Diencephalon (tissue), 1 donor: ENCODE results near the gene FRS3. TPM values are rescaled to one million over a fixed set of nuclear protein-coding genes. Genes with fewer than 3 reads are reported as not detected.

Source experiments
- small RNA-seq: library from RNA; depleted of rRNA; stranded (forward); fragments of <200 nt; gene quantifications from one replicate; pipeline ENCODE3, GENCODE V24; 2014
- total RNA-seq: library from RNA; depleted of rRNA; stranded (reverse); fragments of >200 nt; gene quantifications from one replicate; pipeline ENCODE4 v1.2.3, GENCODE V29; 2014

Gene FRS3, protein sequence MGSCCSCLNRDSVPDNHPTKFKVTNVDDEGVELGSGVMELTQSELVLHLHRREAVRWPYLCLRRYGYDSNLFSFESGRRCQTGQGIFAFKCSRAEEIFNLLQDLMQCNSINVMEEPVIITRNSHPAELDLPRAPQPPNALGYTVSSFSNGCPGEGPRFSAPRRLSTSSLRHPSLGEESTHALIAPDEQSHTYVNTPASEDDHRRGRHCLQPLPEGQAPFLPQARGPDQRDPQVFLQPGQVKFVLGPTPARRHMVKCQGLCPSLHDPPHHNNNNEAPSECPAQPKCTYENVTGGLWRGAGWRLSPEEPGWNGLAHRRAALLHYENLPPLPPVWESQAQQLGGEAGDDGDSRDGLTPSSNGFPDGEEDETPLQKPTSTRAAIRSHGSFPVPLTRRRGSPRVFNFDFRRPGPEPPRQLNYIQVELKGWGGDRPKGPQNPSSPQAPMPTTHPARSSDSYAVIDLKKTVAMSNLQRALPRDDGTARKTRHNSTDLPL
- total RNA-seq = 11.3 TPM

GRCh38 chr6:41779788-41780550 lies at the start of gene FRS3:
TSS of gene FRS3 (minus strand) at chr6:41779900. CDS start at chr6:41776987, 2,913 bp downstream.

DNA sequence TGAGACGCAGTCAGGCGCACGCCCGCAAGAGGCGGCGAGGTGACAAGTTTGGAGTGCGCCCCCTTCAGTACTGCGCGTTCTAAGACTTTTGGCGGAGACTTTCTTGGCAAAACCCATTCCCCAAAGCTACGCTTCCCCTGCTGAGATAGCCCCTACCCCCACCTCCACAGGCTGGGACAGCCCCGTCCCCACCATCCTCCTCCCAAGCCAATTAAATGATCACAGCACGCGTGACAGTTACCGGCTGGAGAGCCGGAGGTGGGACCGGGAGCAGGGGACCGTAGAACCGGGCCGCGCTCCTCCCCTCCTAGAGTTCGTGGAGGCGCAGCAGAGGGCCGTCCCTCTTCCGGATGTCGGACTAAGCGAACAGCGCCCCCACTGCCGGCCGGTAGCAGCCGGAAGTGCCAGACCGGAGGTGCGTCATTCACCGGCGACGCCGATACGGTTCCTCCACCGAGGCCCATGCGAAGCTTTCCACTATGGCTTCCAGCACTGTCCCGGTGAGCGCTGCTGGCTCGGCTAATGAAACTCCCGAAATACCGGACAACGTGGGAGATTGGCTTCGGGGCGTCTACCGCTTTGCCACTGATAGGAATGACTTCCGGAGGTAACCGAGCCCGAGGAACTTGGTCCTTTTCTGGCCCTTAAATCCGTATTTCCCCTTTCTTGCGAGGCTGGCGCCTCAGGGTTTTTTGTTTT lies 7.7 kb upstream of the FRS3 start, which contains the start of gene TOMM6:
Gene TOMM6, plus strand, starts transcription at position 476 of the 699 bp plus-strand sequence. Its CDS starts 4 bp downstream, at position 480.

GRCh38 chr6:41780551-41781365 lies 1.1 kb upstream of the FRS3 start, which contains the start of gene PRICKLE4:
TSS of gene PRICKLE4 (plus strand) at chr6:41780782. CDS start at chr6:41783474, 2,692 bp downstream.

DNA sequence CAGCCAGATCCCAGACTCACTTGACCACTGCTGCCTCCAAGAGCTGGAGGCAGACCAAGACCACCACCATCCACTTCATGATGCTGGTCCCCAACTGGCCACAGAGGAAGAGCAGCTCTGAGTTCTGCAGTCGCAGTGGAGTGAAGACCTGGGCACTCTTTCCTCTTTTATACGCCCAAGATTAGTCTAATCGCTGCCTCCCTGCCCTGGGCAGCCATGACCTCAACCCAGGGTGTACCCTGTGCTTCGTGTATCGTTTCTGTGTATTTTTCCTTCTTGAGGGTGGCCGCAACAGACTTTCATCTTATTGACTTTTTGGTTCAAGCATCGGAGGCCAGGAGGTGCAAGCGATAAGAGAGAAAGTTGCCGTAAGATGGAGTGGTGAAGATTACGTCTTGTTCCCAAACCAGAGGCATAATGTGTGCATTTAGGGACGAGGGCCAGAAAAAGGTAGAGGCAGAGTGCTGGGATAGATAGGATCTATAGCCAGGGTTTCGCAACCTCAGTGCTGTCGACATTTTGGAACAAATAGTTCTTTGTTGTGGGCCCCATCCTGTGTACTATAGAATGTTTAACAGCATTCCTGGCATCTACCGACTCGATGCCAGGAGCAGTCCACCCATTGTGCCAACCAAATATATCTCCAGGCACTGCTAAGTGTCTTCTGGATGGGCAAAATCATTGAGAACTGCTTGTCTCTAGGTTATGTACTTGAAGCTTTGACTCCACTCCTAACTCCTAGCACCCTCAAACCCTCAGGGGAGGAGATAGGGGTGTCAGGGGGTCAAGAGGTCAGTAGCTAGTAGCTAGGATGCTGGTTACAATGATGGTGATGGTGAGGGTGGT lies 32.2 kb downstream of the FRS3 start, which contains the start of gene PGC:
Gene PGC, minus strand, starts transcription at position 142 of the 846 bp plus-strand sequence. Its CDS starts 63 bp downstream, at position 79.

DNA sequence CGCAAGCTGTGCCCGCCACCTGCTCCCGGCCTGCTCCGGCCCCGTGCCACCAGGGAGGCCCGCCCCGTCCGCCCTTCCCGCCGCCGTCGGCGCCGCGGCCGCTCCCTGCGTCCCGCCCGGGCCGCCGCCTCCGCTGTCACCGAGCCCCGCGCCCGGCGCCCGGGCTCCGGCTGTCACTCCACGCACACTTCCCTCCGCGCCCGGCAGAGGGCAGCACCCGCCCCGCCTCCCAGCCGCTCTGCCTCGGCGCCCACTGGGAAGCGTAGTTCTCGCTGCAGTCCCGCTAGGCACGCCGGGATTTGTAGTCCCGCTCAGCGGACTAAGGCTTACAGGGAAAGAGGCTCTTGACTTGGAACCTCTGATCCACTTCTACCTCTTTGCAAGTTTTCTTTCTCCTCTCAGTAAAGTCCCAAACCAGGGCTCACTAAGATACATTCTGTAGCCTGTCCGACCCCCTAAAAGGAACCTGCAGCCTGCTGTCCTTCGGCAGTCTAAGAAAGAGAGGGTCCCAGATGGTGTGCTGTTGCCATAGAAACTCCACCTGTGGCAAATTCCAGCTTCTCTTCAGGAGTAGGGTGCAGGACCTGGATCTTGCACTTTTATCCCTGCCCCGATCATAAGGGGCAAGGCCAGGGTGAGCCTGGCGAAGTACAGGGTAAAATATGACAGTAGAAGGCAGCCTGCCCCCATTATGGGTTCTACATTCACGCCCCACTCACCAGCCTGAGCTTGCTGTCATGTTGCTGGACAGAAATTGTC lies 44.1 kb downstream of the FRS3 start, which contains the start of gene TFEB:
Gene TFEB, minus strand, starts transcription at position 182 of the 759 bp plus-strand sequence. CDS start 44,395 bp downstream, outside the sequence.

Small RNAs within 50 kb of the gene (small RNA-seq; reads per million reads assigned to genes)
- gene AL365205.2 (not detected), gene AL365205.3 (not detected)

Other genes starting within 250 kb of the FRS3 start
- gene FOXP4, start 233.5 kb downstream of the FRS3 start, total RNA-seq = 2.1 TPM
- 21.7 TPM for gene MDFI, start 141.4 kb downstream of the FRS3 start, total RNA-seq
- 3.5 TPM for gene TFEB, start 44.3 kb downstream of the FRS3 start, total RNA-seq
- gene PGC, start 32.5 kb downstream of the FRS3 start, total RNA-seq = not detected
- 0.46 TPM for gene PRICKLE4, start 882 bp upstream of the FRS3 start, total RNA-seq
- 42.7 TPM for gene TOMM6, start 7.8 kb upstream of the FRS3 start, total RNA-seq
- 15.5 TPM for gene USP49, start 115.5 kb upstream of the FRS3 start, total RNA-seq
- 13.6 TPM for gene MED20, start 141.2 kb upstream of the FRS3 start, total RNA-seq
- 15.9 TPM for gene BYSL, start 141.6 kb upstream of the FRS3 start, total RNA-seq
- 16.6 TPM for gene CCND3, start 161.9 kb upstream of the FRS3 start, total RNA-seq